H1 (cell line): ENCODE data around the gene PREX1. TPM values are rescaled to one million over a fixed set of nuclear protein-coding genes. Genes with fewer than 3 reads are reported as not detected.

ENCODE experiments used
- ASH2L ChIP-seq: fragments of 200-600, 300-600 bp; sonication (generic); IDR thresholded peaks from one replicate; pipeline ENCODE4 v1.7.1; 2017; ENCODE audit warnings: low read length
- BCL11A ChIP-seq, 2 experiments: IDR thresholded peaks; one replicate each; pipeline ENCODE4 v1.6.1; 2011; ENCODE audit warnings: low read depth in 2 of 2, low read length in 2 of 2, mild to moderate bottlenecking in 2 of 2
- CHD2 ChIP-seq: IDR thresholded peaks from 2 replicates; pipeline ENCODE4 v1.6.1; 2012; ENCODE audit warnings: low read length, improper control_type of control experiment
- GABPA ChIP-seq: IDR thresholded peaks from 2 replicates; pipeline ENCODE4 v1.6.1; 2011; ENCODE audit warnings: mild to moderate bottlenecking, low read length, moderate library complexity, borderline replicate concordance; ENCODE audit not compliant: insufficient read depth
- HDAC2 ChIP-seq, 2 experiments: fragments of 300-600 bp in 1 of 2; sonication (generic) in 1 of 2; IDR thresholded peaks; 2 replicates each; pipeline ENCODE4 v1.6.1; 2011 to 2012; ENCODE audit warnings: low read depth in 2 of 2, low read length in 2 of 2, mild to moderate bottlenecking in 2 of 2, moderate library complexity in 2 of 2, borderline replicate concordance in 1 of 2, inconsistent platforms in 1 of 2
- NANOG ChIP-seq: IDR thresholded peaks from 2 replicates; pipeline ENCODE4 v1.6.1; 2011; ENCODE audit warnings: low read length, low read depth, mild to moderate bottlenecking, inconsistent platforms; ENCODE audit not compliant: insufficient read depth, poor library complexity, severe bottlenecking
- POLR2A ChIP-seq, 2 experiments: IDR thresholded peaks; 1 replicate in 1 of 2; 2 replicates in 1 of 2; pipeline ENCODE4 v1.6.1; 2011; ENCODE audit warnings: low read depth in 2 of 2, low read length in 2 of 2, mild to moderate bottlenecking in 2 of 2; ENCODE audit errors: control extremely low read depth in 1 of 2
- RBBP5 ChIP-seq: IDR thresholded peaks from 2 replicates; pipeline ENCODE4 v1.7.1; 2012; ENCODE audit warnings: low read depth, mild to moderate bottlenecking, inconsistent platforms, low read length, moderate library complexity, borderline replicate concordance
- SIRT6 ChIP-seq: IDR thresholded peaks from one replicate; pipeline ENCODE4 v1.7.1; 2012; ENCODE audit warnings: low read length, inconsistent platforms
- SRF ChIP-seq: IDR thresholded peaks from 2 replicates; pipeline ENCODE4 v1.6.1; 2011; ENCODE audit warnings: mild to moderate bottlenecking, low read depth, low read length, moderate library complexity
- YY1 ChIP-seq: IDR thresholded peaks from 2 replicates; pipeline ENCODE4 v1.6.1; 2011; ENCODE audit warnings: low read depth, mild to moderate bottlenecking, low read length
- polyA plus RNA-seq, 7 experiments: library from polyadenylated mRNA; depleted of rRNA in 3 of 7; stranded (reverse) in 5 of 7; unstranded in 2 of 7; fragments of >200 nt in 5 of 7; fragments of 200-250 nt in 2 of 7; gene quantifications; 1 replicate in 5 of 7; 2 replicates in 1 of 7; 4 replicates in 1 of 7; pipeline versions ENCODE4 v1.2.1 to v1.2.3, GENCODE V29; 2011 to 2013; ENCODE audit warnings: missing spikeins in 2 of 7, mixed read lengths in 2 of 7
- total RNA-seq: library from RNA; stranded (reverse); fragmentation: NEBNext Ultra II Directional; extraction: Animal tissue kit (Norgen Biotek cat#: 25700); gene quantifications from 2 replicates; pipeline ENCODE4 v1.2.1, GENCODE V29; 2021
- TF ChIP-seq, protein P1 (sequence below): fragments of 300-600 bp; sonication (generic); IDR thresholded peaks from 2 replicates; pipeline ENCODE4 v1.7.1; 2012; ENCODE audit warnings: low read length, moderate library complexity, mild to moderate bottlenecking, inconsistent platforms; ENCODE audit not compliant: insufficient replicate concordance
- TF ChIP-seq, protein P2 (sequence below): IDR thresholded peaks from 2 replicates; pipeline ENCODE4 v1.6.1; 2012; ENCODE audit warnings: inconsistent platforms

Gene PREX1
- total and polyA plus RNA-seq, 2 of the 8 experiments (the other 6 are each of a cell fraction or from before 2014, with no cell fraction given): 10.7 to 12.8 TPM

DNA sequence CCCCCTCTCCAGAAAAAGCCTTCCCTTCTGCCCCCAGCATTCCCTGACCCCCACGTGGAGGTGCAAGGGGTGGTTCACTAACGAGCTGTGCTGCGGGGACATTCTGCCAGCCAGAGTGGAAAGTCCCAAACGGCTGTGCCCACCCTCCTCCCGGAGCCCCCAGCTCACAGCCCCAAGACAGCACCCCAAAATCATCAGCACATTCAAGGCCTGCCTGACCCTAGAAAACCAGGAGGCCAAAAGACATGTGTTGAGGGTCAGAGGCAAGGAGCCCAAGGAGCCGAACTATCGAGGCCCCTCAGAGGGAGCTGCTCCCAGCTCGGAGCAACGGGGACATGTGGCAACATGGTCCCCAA is 197.9 kb downstream of the PREX1 start (continued):
- TF ChIP-seq, protein P1, sequence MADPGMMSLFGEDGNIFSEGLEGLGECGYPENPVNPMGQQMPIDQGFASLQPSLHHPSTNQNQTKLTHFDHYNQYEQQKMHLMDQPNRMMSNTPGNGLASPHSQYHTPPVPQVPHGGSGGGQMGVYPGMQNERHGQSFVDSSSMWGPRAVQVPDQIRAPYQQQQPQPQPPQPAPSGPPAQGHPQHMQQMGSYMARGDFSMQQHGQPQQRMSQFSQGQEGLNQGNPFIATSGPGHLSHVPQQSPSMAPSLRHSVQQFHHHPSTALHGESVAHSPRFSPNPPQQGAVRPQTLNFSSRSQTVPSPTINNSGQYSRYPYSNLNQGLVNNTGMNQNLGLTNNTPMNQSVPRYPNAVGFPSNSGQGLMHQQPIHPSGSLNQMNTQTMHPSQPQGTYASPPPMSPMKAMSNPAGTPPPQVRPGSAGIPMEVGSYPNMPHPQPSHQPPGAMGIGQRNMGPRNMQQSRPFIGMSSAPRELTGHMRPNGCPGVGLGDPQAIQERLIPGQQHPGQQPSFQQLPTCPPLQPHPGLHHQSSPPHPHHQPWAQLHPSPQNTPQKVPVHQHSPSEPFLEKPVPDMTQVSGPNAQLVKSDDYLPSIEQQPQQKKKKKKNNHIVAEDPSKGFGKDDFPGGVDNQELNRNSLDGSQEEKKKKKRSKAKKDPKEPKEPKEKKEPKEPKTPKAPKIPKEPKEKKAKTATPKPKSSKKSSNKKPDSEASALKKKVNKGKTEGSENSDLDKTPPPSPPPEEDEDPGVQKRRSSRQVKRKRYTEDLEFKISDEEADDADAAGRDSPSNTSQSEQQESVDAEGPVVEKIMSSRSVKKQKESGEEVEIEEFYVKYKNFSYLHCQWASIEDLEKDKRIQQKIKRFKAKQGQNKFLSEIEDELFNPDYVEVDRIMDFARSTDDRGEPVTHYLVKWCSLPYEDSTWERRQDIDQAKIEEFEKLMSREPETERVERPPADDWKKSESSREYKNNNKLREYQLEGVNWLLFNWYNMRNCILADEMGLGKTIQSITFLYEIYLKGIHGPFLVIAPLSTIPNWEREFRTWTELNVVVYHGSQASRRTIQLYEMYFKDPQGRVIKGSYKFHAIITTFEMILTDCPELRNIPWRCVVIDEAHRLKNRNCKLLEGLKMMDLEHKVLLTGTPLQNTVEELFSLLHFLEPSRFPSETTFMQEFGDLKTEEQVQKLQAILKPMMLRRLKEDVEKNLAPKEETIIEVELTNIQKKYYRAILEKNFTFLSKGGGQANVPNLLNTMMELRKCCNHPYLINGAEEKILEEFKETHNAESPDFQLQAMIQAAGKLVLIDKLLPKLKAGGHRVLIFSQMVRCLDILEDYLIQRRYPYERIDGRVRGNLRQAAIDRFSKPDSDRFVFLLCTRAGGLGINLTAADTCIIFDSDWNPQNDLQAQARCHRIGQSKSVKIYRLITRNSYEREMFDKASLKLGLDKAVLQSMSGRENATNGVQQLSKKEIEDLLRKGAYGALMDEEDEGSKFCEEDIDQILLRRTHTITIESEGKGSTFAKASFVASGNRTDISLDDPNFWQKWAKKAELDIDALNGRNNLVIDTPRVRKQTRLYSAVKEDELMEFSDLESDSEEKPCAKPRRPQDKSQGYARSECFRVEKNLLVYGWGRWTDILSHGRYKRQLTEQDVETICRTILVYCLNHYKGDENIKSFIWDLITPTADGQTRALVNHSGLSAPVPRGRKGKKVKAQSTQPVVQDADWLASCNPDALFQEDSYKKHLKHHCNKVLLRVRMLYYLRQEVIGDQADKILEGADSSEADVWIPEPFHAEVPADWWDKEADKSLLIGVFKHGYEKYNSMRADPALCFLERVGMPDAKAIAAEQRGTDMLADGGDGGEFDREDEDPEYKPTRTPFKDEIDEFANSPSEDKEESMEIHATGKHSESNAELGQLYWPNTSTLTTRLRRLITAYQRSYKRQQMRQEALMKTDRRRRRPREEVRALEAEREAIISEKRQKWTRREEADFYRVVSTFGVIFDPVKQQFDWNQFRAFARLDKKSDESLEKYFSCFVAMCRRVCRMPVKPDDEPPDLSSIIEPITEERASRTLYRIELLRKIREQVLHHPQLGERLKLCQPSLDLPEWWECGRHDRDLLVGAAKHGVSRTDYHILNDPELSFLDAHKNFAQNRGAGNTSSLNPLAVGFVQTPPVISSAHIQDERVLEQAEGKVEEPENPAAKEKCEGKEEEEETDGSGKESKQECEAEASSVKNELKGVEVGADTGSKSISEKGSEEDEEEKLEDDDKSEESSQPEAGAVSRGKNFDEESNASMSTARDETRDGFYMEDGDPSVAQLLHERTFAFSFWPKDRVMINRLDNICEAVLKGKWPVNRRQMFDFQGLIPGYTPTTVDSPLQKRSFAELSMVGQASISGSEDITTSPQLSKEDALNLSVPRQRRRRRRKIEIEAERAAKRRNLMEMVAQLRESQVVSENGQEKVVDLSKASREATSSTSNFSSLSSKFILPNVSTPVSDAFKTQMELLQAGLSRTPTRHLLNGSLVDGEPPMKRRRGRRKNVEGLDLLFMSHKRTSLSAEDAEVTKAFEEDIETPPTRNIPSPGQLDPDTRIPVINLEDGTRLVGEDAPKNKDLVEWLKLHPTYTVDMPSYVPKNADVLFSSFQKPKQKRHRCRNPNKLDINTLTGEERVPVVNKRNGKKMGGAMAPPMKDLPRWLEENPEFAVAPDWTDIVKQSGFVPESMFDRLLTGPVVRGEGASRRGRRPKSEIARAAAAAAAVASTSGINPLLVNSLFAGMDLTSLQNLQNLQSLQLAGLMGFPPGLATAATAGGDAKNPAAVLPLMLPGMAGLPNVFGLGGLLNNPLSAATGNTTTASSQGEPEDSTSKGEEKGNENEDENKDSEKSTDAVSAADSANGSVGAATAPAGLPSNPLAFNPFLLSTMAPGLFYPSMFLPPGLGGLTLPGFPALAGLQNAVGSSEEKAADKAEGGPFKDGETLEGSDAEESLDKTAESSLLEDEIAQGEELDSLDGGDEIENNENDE: no peak
- TF ChIP-seq NANOG (no peak), BCL11A (IDR thresholded peaks at IDR 0.05; ENCODE audit: low read depth in 2 of 2, low read length in 2 of 2) (no peak), YY1 (no peak), SIRT6 (no peak), RBBP5 (no peak), SRF (no peak), POLR2A (IDR thresholded peaks at IDR 0.05; ENCODE audit: control extremely low read depth in 1 of 2, low read depth in 2 of 2, low read length in 2 of 2) (no peak), GABPA (no peak), CHD2 (no peak), HDAC2 (IDR thresholded peaks at IDR 0.05; ENCODE audit: borderline replicate concordance in 1 of 2, low read depth in 2 of 2, low read length in 2 of 2) (no peak), ASH2L (no peak)
- TF ChIP-seq, protein P2, sequence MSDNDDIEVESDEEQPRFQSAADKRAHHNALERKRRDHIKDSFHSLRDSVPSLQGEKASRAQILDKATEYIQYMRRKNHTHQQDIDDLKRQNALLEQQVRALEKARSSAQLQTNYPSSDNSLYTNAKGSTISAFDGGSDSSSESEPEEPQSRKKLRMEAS: no peak
